H9 (cell line): Measurements from ENCODE around the gene XG. TPM values are rescaled to one million over a fixed set of nuclear protein-coding genes. Genes with fewer than 3 reads are reported as not detected.

ENCODE experiments used
- DNase-seq: peaks from one replicate; pipeline ENCODE4 v3.0.0-alpha.2; 2017
- H2AFZ ChIP-seq: one replicate; pipeline ENCODE4 v1.6.1; 2013; ENCODE audit warnings: mild to moderate bottlenecking, low read length, control low read depth, moderate library complexity
- H2AK5ac ChIP-seq: 2 replicates; pipeline ENCODE4 v1.6.1; 2013; ENCODE audit warnings: low read length, control low read depth, mixed read lengths; ENCODE audit not compliant: insufficient read length
- H2BK120ac ChIP-seq: one replicate; pipeline ENCODE4 v1.6.1; 2013; ENCODE audit warnings: low read depth, mild to moderate bottlenecking, low read length, control low read depth, inconsistent platforms; ENCODE audit not compliant: poor library complexity, severe bottlenecking
- H2BK12ac ChIP-seq: 2 replicates; pipeline ENCODE4 v1.6.1; 2013; ENCODE audit warnings: low read length, control low read depth, mixed read lengths, low read depth; ENCODE audit not compliant: insufficient read length
- H2BK15ac ChIP-seq: 2 replicates; pipeline ENCODE4 v1.6.1; 2013; ENCODE audit warnings: low read depth, low read length, control low read depth
- H2BK20ac ChIP-seq: one replicate; pipeline ENCODE4 v1.6.1; 2013; ENCODE audit warnings: low read depth, mild to moderate bottlenecking, low read length, control low read depth, inconsistent platforms; ENCODE audit not compliant: poor library complexity, severe bottlenecking
- H2BK5ac ChIP-seq: 2 replicates; pipeline ENCODE4 v1.6.1; 2013; ENCODE audit warnings: low read length, control low read depth, mixed read lengths; ENCODE audit not compliant: insufficient read length
- H3K14ac ChIP-seq: 2 replicates; pipeline ENCODE4 v1.6.1; 2013; ENCODE audit warnings: low read length, control low read depth; ENCODE audit not compliant: insufficient read depth
- H3K18ac ChIP-seq: 2 replicates; pipeline ENCODE4 v1.6.1; 2013; ENCODE audit warnings: low read depth, mild to moderate bottlenecking, mixed read lengths, low read length, control low read depth; ENCODE audit not compliant: insufficient read length
- H3K23ac ChIP-seq: 2 replicates; pipeline ENCODE4 v1.6.1; 2013; ENCODE audit warnings: low read length, control low read depth, mixed read lengths, low read depth; ENCODE audit not compliant: insufficient read length
- H3K23me2 ChIP-seq: 2 replicates; pipeline ENCODE4 v1.6.1; 2013; ENCODE audit warnings: low read depth, mild to moderate bottlenecking, mixed read lengths, low read length, control low read depth; ENCODE audit not compliant: insufficient read length, poor library complexity, severe bottlenecking
- H3K27ac ChIP-seq: 2 replicates; pipeline ENCODE4 v1.5.1; 2013; ENCODE audit warnings: low read length, control low read depth, mixed read lengths, low read depth; ENCODE audit not compliant: insufficient read length
- H3K27me3 ChIP-seq: 2 replicates; pipeline ENCODE4 v1.6.1; 2013; ENCODE audit warnings: low read length, control low read depth, inconsistent platforms; ENCODE audit not compliant: insufficient read depth
- H3K4ac ChIP-seq: 2 replicates; pipeline ENCODE4 v1.6.1; 2013; ENCODE audit warnings: low read depth, mild to moderate bottlenecking, control low read depth, inconsistent platforms, low read length, moderate library complexity
- H3K4me1 ChIP-seq: 2 replicates; pipeline ENCODE4 v1.6.1; 2013; ENCODE audit warnings: low read length, control low read depth, inconsistent platforms; ENCODE audit not compliant: insufficient read depth
- H3K4me2 ChIP-seq: 2 replicates; pipeline ENCODE4 v1.6.1; 2013; ENCODE audit warnings: low read length, control low read depth, mixed read lengths; ENCODE audit not compliant: insufficient read length, insufficient read depth
- H3K56ac ChIP-seq: 2 replicates; pipeline ENCODE4 v1.6.1; 2013; ENCODE audit warnings: low read depth, mild to moderate bottlenecking, mixed read lengths, low read length, control low read depth; ENCODE audit not compliant: insufficient read length
- H3K79me1 ChIP-seq: 2 replicates; pipeline ENCODE4 v1.6.1; 2013; ENCODE audit warnings: low read depth, mild to moderate bottlenecking, moderate library complexity, low read length, control low read depth, inconsistent platforms; ENCODE audit not compliant: insufficient read depth, poor library complexity, severe bottlenecking
- H3K79me2 ChIP-seq: 2 replicates; pipeline ENCODE4 v1.6.1; 2013; ENCODE audit warnings: low read length, control low read depth, inconsistent platforms; ENCODE audit not compliant: insufficient read depth
- H3K9ac ChIP-seq: 2 replicates; pipeline ENCODE4 v1.6.1; 2013; ENCODE audit warnings: low read length, control low read depth, mixed read lengths; ENCODE audit not compliant: insufficient read length; ENCODE audit errors: extremely low read depth
- H3K9me3 ChIP-seq: one replicate; pipeline ENCODE4 v1.6.1; 2013; ENCODE audit warnings: low read depth, low read length, inconsistent platforms; ENCODE audit not compliant: control insufficient read depth
- H3T11ph ChIP-seq: one replicate; pipeline ENCODE4 v1.6.1; 2013; ENCODE audit warnings: mild to moderate bottlenecking, low read length, control low read depth, inconsistent platforms
- H4K20me1 ChIP-seq: one replicate; pipeline ENCODE4 v1.6.1; 2013; ENCODE audit not compliant: control insufficient read depth, insufficient read length, insufficient read depth
- H4K5ac ChIP-seq: 2 replicates; pipeline ENCODE4 v1.6.1; 2013; ENCODE audit warnings: low read depth, mild to moderate bottlenecking, mixed read lengths, low read length, control low read depth; ENCODE audit not compliant: insufficient read length
- H4K8ac ChIP-seq: replicated peaks from 2 replicates; pipeline ENCODE4 v1.6.1; 2013; ENCODE audit warnings: low read length, control low read depth, mixed read lengths, low read depth; ENCODE audit not compliant: insufficient read length
- H4K91ac ChIP-seq: 2 replicates; pipeline ENCODE4 v1.6.1; 2013; ENCODE audit warnings: low read depth, mild to moderate bottlenecking, moderate library complexity, mixed read lengths, low read length, control low read depth; ENCODE audit not compliant: insufficient read length
- H3K27ac Mint-ChIP-seq, 3 experiments: 2 replicates in 2 of 3; 3 replicates in 1 of 3; pipeline ENCODE4 v1.8.0; 2020 to 2021; ENCODE audit warnings: mixed read lengths in 3 of 3, mild to moderate bottlenecking in 1 of 3, moderate library complexity in 1 of 3
- H3K27me3 Mint-ChIP-seq: 2 replicates; pipeline ENCODE4 v1.8.0; 2021; ENCODE audit warnings: low read depth, mild to moderate bottlenecking, moderate library complexity, mixed read lengths
- H3K36me3 Mint-ChIP-seq, 3 experiments: 2 replicates in 2 of 3; 3 replicates in 1 of 3; pipeline ENCODE4 v1.8.0; 2020 to 2021; ENCODE audit warnings: low read depth in 3 of 3, mixed read lengths in 3 of 3; ENCODE audit not compliant: insufficient read depth in 1 of 3
- H3K4me1 Mint-ChIP-seq, 2 experiments: 2 replicates each; pipeline ENCODE4 v1.8.0; 2020; ENCODE audit warnings: mixed read lengths in 2 of 2
- H3K4me3 Mint-ChIP-seq, 2 experiments: 2 replicates in 1 of 2; 3 replicates in 1 of 2; pipeline ENCODE4 v1.8.0; 2020 to 2021; ENCODE audit warnings: mild to moderate bottlenecking in 2 of 2, mixed read lengths in 2 of 2, moderate library complexity in 1 of 2
- H3K9me3 Mint-ChIP-seq, 2 experiments: 2 replicates in 1 of 2; 3 replicates in 1 of 2; pipeline ENCODE4 v1.8.0; 2020; ENCODE audit warnings: mild to moderate bottlenecking in 2 of 2, mixed read lengths in 2 of 2, moderate library complexity in 1 of 2
- CTCF ChIP-seq: fragments of 200-600 bp; sonication (generic); conservative IDR thresholded peaks from 3 replicates; pipeline ENCODE4 v1.8.0; 2021; ENCODE audit warnings: antibody characterized with exemption, mild to moderate bottlenecking
- WGBS: extraction: QIAGEN DNeasy Blood & Tissue Kit; methylation state at CpG from one replicate; pipeline ENCODE4 v1.1.7; 2013; ENCODE audit warnings: missing lambda C conversion rate, low lambda C conversion rate, mixed read lengths; ENCODE audit not compliant: insufficient read length; ENCODE audit errors: extremely low coverage; 5-methylcytosine and 5-hydroxymethylcytosine counted together
- total RNA-seq: library from RNA; stranded (reverse); gene quantifications from 2 replicates; pipeline ENCODE4 v1.2.1, GENCODE V29; 2021

XG gene
- total RNA-seq, 1 experiment from 2014 or later: 1.1 TPM

- no peaks in the 10 kb centered on the region for H3K9me3 ChIP-seq
- no peaks in the 10 kb centered on the region for H4K20me1 ChIP-seq
- H3K4me2 ChIP-seq: no peak overlapping the region
- no peak overlapping the region for H2BK15ac ChIP-seq
- no peaks in the 10 kb centered on the region for H3K79me2 ChIP-seq
- H4K8ac ChIP-seq: no peak overlapping the region
- H3K4me1 ChIP-seq: no peaks in the 10 kb centered on the region
- DNase-seq: no peak
- no peak overlapping the region for H2BK20ac ChIP-seq
- H3K4me1 Mint-ChIP-seq: peaks cover 6 to 7% of the 10 kb centered on the region in 2 experiments
- no peak overlapping the region for H3K18ac ChIP-seq
- H2BK12ac ChIP-seq: no peak overlapping the region
- no peaks in the 10 kb centered on the region for H3K27me3 ChIP-seq
- no peak overlapping the region for H3K4ac ChIP-seq
- no peak overlapping the region for H4K91ac ChIP-seq
- H3K56ac ChIP-seq: no peak overlapping the region
- H3K23ac ChIP-seq: no peak overlapping the region
- no peak overlapping the region for H2AFZ ChIP-seq
- H2BK120ac ChIP-seq: no peak overlapping the region
- no peak overlapping the region for H2AK5ac ChIP-seq
- peak overlapping the region in 2 of 3 experiments; percentile 25 to 65; a peak in 4 of 7 replicates for H3K27ac Mint-ChIP-seq
- WGBS: no CpG with 5 or more reads among the region's 11 CpGs
- H3K79me1 ChIP-seq: no peaks in the 10 kb centered on the region
- H3K27ac ChIP-seq: no peak overlapping the region
- no peaks in the 10 kb centered on the region for H3K23me2 ChIP-seq
- no peaks in the 10 kb centered on the region; the same call in 1 of the 2 replicates for H3K27me3 Mint-ChIP-seq
- no peaks in the 10 kb centered on the region; a peak in 1 of 5 replicates for H3K9me3 Mint-ChIP-seq
- no peak overlapping the region for H3K9ac ChIP-seq
- peaks cover 22 to 40% (median 34%) of the 10 kb centered on the region in 3 experiments for H3K36me3 Mint-ChIP-seq
- no peak overlapping the region for H2BK5ac ChIP-seq
- TF ChIP-seq CTCF: no peak
- no peak overlapping the region for H3K14ac ChIP-seq
- no peak overlapping the region for H3T11ph ChIP-seq
- no peak overlapping the region for H4K5ac ChIP-seq
- no peak overlapping the region for H3K4me3 Mint-ChIP-seq
Observed at GRCh38 chrX:2715066-2715600, 36.7 kb upstream of the XG start.
